Stimulated activated CD8-positive, alpha-beta memory T cell treated with anti-CD3 and anti-CD28 coated beads, Interleukin-12 subunit alpha, Interleukin-12 subunit beta, amount 100 ng/mL, for 24 hours (primary cell): ENCODE data around the gene ANO6.
"Not testable (repeated sequence)": the region's sequence is repeated elsewhere in the genome, so short reads cannot be mapped to it uniquely, and the experiment has no call there.

Experiments used
- DNase-seq: peaks from one replicate; pipeline ENCODE4 v3.0.0-alpha.2; 2020; ENCODE audit errors: extremely low read depth

ANO6 gene

DNA sequence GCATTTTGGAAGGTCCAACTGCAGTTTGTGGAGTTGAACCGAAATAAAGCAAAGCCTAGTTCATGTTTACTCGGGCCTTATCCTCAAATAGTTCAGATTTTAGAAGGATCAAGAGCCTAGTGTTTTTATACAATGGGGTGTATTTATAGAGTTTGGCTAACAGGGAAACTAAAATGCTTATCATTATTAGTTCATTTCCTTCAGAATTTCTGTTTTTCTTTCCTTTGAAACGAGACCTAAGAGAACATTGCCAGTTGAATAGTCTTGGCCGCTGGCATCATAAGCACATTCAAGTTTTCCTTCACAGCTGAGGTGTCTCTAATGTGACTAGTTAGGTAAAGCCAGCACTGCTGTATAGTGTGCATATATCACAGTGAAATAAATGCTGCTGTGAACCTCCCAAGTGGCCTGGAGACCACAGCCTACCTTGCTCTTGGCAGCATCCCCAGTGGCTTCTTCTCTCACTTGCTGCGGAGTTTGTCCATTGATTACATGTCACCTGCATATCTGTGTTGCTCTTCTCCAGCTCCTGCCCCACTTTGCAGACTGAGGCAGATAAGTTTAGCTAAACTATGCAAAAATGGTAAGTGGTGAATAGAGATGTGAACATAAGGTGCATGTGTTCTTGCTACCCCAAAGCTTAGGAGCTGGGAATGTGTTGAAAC is 88.8 kb downstream of the ANO6 start:
- no peak for DNase-seq

DNA sequence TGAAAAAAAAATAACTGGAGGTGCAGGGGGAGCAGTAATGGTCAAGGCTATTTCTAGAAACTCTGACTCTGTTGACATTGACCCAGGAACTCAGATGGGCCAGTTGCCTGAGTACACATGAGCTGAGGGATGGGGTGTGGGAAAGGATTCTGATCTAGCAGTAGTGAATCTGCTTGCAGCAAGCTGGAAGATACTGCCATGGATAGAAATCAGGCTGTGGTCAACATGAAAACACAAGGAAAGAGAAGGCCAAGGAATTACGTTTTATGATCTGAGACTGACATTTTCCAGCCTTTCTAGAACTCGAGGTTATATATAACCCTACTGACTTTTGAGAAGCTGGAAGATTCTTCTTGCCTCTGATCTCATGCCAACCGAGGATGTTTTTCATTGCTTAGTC is 90.0 kb downstream of the ANO6 start:
- DNase-seq: no peak

- no peak for DNase-seq
These were observed 94.1 kb downstream of the ANO6 start for GRCh38 chr12:45309836-45310626.

DNA sequence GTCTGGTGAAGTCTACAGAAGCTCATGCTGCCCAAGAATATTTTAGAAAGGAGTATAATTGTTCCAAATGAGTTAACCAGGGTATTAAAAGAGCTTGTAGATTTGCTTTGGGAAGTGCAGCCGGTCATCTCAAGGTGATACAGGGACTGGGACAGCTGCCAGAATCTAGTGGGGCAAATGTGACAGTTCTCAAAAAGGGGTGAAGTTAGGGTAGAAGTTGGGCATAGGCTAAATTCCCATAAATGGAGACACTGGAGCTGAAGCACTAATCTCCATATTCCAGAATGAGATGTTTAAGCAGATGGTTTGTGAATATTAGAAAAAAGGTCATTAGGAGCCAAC is 94.7 kb downstream of the ANO6 start:
- DNase-seq: no peak

GRCh38 chr12:45312012-45312411 is 96.1 kb downstream of the ANO6 start:
- no peak for DNase-seq

- no peak for DNase-seq
These were observed 98.9 kb downstream of the ANO6 start for GRCh38 chr12:45314770-45315169.

- no peak for DNase-seq
These were observed 99.6 kb downstream of the ANO6 start for GRCh38 chr12:45315462-45315861.

DNA sequence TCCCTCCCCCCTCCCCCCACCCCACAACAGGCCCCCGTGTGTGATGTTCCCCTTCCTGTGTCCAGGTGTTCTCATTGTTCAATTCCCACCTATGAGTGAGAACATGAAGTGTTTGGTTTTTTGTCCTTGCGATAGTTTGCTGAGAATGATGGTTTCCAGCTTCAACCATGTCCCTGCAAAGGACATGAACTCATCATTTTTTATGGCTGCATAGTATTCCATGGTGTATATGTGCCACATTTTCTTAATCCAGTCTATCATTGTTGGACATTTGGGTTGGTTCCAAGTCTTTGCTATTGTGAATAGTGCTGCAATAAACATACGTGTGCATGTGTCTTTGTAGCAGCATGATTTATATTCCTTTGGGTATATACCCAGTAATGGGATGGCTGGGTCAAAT is 101.4 kb downstream of the ANO6 start:
- DNase-seq: not testable (repeated sequence)

DNA sequence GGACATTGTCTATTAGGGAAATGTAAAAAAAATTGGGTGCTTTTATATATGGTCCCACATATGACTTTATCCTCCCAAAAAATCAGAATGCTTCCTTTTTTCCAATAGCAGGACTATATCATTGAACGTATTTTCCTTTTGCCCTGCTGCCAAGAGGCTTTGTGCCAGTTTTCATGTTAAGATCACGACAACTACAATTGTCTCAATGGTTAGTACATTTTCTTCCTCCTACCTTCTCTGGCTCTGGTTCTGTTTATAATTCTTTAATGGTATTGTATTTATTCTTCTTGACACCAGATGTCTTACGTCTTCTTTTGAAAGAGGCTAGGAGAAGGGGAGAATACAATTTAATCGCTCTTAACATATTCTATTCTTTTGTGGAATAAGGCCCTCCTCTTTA is 106.9 kb downstream of the ANO6 start:
- no peak for DNase-seq

- DNase-seq: no peak
These were observed 108.5 kb downstream of the ANO6 start for GRCh38 chr12:45324391-45324790.

DNA sequence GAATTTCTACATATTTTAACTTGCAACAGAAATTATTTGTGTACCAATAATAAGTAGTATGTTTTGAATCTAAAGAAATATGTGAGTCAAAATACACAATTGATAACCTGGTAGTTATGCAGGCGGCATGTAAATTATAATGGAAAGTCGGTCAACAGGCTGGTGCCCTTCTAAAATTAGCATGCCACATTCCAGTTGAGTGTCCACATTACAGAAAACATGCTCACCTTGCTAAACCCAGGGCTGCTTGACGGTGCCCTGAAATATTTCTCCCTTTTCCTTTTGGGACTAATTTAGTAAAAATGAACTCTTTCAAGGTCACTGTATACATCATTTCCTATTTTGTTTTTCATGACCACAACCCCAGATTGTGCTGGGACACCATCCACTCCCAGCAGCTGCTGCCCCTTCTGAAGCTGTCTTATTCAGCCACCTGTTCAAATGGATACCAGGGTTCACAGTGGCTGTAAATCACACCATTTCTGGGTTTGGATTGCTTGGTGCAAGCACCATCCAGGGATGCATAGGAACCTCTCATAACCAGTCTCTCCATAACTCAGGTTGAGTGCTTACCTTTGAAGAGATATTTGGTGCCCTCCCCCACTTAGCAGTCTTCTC is 110.6 kb downstream of the ANO6 start:
- DNase-seq: no peak

GRCh38 chr12:45327823-45328383 is 112.0 kb downstream of the ANO6 start:
- no peak for DNase-seq

DNA sequence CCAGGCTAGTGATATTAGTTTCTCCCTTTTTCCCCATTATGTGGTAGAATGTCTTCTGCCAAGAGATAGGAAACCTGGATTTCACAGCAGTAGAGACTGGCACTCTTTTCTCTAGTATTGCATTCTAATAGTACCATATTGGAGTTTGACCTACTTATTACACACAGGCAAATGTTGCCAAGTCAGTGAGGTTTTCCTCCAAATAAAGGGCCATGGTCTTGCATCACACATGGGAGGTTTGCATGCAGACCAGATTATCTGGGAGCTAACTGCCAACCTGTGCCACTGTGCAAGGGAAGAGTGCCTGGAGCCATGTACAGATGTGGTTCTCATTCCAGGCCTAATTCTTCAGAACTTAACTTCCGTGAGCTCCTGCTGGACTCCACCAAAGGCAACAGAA is 113.3 kb downstream of the ANO6 start:
- no peak for DNase-seq

- DNase-seq: no peak
These were observed 113.8 kb downstream of the ANO6 start for GRCh38 chr12:45329702-45330101.

DNA sequence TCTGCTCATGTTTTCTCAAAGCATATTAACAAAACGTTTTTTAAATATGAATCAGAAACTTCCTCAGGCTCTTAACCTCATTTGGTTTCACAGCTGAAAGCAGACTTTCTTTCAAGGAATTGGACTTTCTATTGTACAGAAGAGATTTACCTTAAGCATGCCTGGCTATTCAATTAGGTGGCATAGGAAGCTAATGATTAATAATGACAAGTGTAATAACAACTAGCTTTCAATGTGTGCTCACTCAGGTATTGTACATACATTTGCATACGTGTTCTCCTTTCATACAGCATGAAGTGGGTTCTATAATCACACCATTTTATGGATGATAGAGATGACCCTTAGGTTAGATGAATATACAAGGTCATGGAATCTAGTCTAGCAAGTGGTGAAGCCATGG is 115.7 kb downstream of the ANO6 start:
- DNase-seq: no peak

GRCh38 chr12:45334396-45334795 is 118.5 kb downstream of the ANO6 start:
- no peak for DNase-seq

GRCh38 chr12:45336331-45336730 is 120.4 kb downstream of the ANO6 start:
- DNase-seq: no peak

DNA sequence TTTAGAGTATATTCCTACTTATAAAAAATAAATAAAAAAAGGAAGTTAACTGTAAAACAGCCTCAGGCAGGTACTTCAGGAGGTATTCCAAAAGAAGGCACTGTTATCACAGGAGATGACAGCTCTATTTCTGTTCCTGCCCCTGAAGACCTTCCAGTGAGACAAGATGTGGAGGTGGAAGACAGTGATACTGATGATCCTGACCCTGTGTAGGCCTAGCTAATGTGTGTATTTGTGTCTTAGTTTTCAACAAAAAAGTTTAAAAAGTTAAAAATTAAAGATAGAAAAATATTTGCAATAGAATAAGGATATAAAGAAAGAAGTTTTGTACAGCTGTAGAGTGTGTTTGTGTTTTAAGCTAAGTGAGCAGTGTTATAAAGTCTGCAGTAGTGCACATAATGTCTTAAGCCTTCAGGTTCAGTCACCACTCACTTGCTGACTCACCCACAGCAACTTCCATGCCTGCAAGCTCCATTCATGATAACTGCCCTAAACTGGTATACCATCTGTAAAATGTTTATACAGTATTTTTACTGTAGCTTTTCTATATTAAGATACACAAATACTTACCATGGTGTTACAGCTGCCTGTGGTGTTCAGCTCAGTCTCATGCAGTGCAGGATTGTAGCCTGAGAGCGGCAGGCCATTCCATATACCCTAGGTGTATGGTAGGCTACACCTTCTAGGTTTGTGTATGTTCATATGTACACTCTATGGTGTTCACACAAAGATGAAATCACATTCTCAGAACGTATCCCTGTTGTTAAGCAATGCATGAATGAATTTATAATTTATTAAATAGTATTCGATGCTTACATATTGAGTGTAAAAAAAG is 121.1 kb downstream of the ANO6 start:
- DNase-seq: no peak

DNA sequence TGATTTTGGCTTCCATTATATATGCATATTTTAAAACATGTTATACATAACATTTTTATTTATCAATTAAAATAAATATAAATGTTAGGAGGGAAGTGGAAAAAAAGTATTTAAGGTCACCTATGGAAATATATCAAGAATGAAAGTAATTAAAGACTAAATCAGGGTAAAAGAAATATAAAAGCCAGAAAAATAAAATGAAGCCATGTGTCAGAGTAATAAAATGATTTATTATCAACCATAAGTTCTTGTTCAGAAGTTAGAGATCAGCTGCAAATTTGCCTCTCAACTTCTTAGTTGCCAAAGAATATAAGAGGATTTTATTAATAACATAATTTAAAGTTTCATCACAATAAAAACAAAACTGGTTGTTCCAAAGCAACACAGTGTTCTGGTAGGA is 121.9 kb downstream of the ANO6 start:
- no peak for DNase-seq

DNA sequence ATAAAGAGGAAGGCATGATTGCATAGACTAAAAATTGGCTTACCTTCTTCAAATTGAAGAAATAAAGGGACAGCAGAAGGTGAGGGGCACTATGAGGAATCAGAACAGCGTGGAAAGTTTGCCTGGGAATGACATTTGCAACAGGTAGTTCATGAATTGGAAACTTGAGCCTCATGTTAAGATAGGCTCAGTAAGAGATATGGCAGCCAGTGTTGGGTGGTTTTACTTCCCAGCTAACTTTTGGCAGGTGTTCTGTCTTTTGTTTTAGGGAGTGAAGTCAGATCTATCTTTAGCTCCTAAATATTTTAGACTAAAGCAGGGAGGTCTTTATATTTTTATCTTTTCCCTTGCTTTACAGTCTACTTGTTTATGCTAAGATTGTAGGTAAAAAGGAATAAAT is 122.4 kb downstream of the ANO6 start:
- no peak for DNase-seq

- DNase-seq: no peak
These were observed 123.1 kb downstream of the ANO6 start for GRCh38 chr12:45339035-45339434.

DNA sequence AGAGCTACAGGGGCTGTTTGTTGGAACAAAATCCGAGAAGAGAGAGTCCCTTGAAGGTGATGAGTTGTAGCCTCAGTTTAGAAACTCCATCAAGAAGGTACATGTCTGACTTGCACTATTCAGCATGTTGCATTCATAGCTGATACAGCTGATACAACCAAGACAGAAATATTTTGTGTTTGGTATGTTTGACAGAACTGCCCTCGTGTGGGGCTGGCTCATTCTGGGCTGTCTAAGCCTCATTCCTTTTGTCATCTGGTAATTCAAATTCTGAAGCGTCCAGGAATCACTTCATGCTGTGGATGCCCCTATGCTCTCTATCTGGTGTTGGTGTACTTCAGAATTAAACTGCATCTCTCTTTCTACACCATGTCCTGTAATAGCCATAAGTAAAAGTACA is 126.3 kb downstream of the ANO6 start:
- no peak for DNase-seq
